Body of pancreas (tissue), 4 donors: ENCODE measurements around the gene E2F3.

Source experiments
- POLR2A ChIP-seq, 3 donors: fragments of 450-650 bp; IDR thresholded peaks; one replicate each; pipeline ENCODE4 v1.6.1; 2016; ENCODE audit warnings: antibody characterized with exemption in 3 of 3, mild to moderate bottlenecking in 2 of 3
- TF ChIP-seq, protein P1 (sequence below), 7 experiments: fragments of 450-650 bp in 4 of 7; fragments of 200-600 bp in 3 of 7; sonication (generic) in 3 of 7; IDR thresholded peaks; one replicate each; pipeline ENCODE4 v1.5.1; 2016 to 2019; ENCODE audit warnings: antibody characterized with exemption in 7 of 7

DNA sequence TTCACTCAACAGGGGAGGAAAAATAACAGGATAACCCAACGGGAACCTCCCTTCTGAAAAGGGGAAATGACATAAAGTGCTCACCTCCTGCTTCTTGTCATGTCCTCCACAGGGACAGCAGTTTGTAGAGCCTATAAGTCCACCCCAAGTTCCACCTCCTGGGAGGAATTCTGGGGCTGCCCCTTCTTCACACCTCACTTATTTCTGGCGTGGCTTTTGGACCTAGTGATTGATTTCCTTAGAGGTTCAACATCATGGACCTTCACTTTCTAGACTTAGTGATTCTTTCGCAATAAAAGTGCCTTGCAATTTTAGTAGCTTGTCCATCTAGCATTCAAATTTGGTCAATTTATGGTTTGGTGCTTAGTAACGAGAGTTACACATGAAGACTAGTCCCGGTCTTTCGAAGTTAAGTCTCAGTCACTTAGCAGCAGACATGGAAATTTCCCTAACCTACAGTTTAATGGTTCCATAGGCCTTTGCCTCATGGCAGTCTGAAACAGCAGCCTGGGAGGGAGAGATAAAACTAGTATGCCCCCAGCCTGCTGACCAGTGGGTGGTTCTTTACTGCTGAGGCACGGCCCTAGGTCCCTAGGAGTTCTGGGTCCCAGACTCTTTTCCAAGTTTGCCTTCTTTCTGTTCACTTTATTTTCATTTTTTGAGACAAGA, 73.3 kb downstream of the E2F3 start:
- TF ChIP-seq, protein P1, sequence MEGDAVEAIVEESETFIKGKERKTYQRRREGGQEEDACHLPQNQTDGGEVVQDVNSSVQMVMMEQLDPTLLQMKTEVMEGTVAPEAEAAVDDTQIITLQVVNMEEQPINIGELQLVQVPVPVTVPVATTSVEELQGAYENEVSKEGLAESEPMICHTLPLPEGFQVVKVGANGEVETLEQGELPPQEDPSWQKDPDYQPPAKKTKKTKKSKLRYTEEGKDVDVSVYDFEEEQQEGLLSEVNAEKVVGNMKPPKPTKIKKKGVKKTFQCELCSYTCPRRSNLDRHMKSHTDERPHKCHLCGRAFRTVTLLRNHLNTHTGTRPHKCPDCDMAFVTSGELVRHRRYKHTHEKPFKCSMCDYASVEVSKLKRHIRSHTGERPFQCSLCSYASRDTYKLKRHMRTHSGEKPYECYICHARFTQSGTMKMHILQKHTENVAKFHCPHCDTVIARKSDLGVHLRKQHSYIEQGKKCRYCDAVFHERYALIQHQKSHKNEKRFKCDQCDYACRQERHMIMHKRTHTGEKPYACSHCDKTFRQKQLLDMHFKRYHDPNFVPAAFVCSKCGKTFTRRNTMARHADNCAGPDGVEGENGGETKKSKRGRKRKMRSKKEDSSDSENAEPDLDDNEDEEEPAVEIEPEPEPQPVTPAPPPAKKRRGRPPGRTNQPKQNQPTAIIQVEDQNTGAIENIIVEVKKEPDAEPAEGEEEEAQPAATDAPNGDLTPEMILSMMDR (IDR thresholded peaks at IDR 0.05) = no peak
- TF ChIP-seq POLR2A (IDR thresholded peaks at IDR 0.05) = no peak
